ENCODE data around the gene MUSK. TPM values are rescaled to one million over a fixed set of nuclear protein-coding genes. Genes with fewer than 3 reads are reported as not detected.
A peak's percentile ranks its signal among the peaks of the same experiment; 100 is the strongest.

Gene MUSK
- total RNA-seq, 1 experiment from 2014 or later = not detected

DNA sequence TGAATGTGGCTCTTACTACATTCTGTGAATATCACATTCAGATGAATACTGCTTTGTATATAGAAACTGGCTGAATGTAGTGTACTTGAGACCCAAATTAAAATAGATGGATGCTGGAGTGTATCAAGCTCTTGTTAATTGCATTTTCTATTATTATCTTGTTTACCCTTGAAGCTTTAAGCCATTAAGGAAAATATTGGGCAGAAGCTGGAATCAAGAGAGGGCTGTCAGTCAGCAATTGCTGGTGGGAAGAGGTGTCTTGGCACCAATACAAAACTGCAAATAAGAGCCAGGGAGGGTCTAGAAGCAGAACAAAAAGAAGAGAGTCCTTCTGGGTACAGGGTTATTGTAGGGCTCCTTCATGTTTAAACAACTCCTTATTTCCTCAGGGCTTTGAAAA lies 38.8 kb downstream of the MUSK start:
- ATAC-seq = no peak
- no TSS peak for BruUV-seq (replicated peaks)
- H3K4me1 ChIP-seq (ENCODE audit: insufficient read depth, low read length) = no peaks in the 10 kb centered on the region

GRCh38 chr9:110710420-110710819 lies 41.8 kb downstream of the MUSK start:
- Histone ChIP-seq H3K27ac (ENCODE audit: low read length) (no peak overlapping the region), H4K20me1 (ENCODE audit: low read length) (no peaks in the 10 kb centered on the region), H2AFZ (ENCODE audit: low read length) (no peak overlapping the region), H3K27me3 (ENCODE audit: low read length) (no peaks in the 10 kb centered on the region), H3K4me2 (ENCODE audit: low read length) (no peak overlapping the region), H3K36me3 (ENCODE audit: low read depth, low read length) (no peaks in the 10 kb centered on the region), H3F3A (ENCODE audit: low read length, unreplicated experiment) (peaks cover 13% of the 10 kb centered on the region), H3K9me2 (replicated peaks; ENCODE audit: low read length) (no peaks in the 10 kb centered on the region), H3K9ac (ENCODE audit: low read length) (no peak overlapping the region), H3K4me3 (ENCODE audit: low read length) (no peak overlapping the region), H3K79me2 (ENCODE audit: low read length) (no peaks in the 10 kb centered on the region), H3K4me1 (ENCODE audit: insufficient read depth, low read length) (peaks cover 24% of the 10 kb centered on the region), H3K9me3 (ENCODE audit: low read length) (no peaks in the 10 kb centered on the region)
- ATAC-seq (no peak), DNase-seq (no peak)
- intact Hi-C loops (cut with micrococcal nuclease) = loop anchor here (5.0 kb wide), 1 partner anchor 42 kb away; no protein-coding TSS in a partner anchor
- ChIA-PET POLR2A (ENCODE audit: unreplicated experiment) (interaction anchor here (0.7 kb wide), 1 partner anchor 200 kb away, joined by 3 read pairs; no protein-coding TSS in a partner anchor), CTCF (no interaction called here)
- TF ChIP-seq, protein P1, sequence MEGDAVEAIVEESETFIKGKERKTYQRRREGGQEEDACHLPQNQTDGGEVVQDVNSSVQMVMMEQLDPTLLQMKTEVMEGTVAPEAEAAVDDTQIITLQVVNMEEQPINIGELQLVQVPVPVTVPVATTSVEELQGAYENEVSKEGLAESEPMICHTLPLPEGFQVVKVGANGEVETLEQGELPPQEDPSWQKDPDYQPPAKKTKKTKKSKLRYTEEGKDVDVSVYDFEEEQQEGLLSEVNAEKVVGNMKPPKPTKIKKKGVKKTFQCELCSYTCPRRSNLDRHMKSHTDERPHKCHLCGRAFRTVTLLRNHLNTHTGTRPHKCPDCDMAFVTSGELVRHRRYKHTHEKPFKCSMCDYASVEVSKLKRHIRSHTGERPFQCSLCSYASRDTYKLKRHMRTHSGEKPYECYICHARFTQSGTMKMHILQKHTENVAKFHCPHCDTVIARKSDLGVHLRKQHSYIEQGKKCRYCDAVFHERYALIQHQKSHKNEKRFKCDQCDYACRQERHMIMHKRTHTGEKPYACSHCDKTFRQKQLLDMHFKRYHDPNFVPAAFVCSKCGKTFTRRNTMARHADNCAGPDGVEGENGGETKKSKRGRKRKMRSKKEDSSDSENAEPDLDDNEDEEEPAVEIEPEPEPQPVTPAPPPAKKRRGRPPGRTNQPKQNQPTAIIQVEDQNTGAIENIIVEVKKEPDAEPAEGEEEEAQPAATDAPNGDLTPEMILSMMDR (conservative IDR thresholded peaks at IDR 0.05; ENCODE audit: low read depth, low read length) = no peak
- no peak for TF ChIP-seq EZH2phosphoT487 (IDR thresholded peaks at IDR 0.05; ENCODE audit: borderline replicate concordance, low read length)
- no TSS peak for BruUV-seq (replicated peaks)

More for the DNA sequence above, 38.8 kb downstream of the MUSK start:
- Histone ChIP-seq H3K4me2 (ENCODE audit: low read length) (no peak overlapping the region), H3K27me3 (ENCODE audit: low read length) (no peaks in the 10 kb centered on the region), H3F3A (ENCODE audit: low read length, unreplicated experiment) (no peaks in the 10 kb centered on the region), H3K27ac (ENCODE audit: low read length) (no peak overlapping the region), H3K9ac (ENCODE audit: low read length) (no peak overlapping the region), H3K4me3 (ENCODE audit: low read length) (no peak overlapping the region), H3K9me3 (ENCODE audit: low read length) (no peaks in the 10 kb centered on the region), H2AFZ (ENCODE audit: low read length) (no peak overlapping the region), H3K36me3 (ENCODE audit: low read depth, low read length) (no peaks in the 10 kb centered on the region), H4K20me1 (ENCODE audit: low read length) (no peaks in the 10 kb centered on the region), H3K79me2 (ENCODE audit: low read length) (no peaks in the 10 kb centered on the region), H3K9me2 (replicated peaks; ENCODE audit: low read length) (no peaks in the 10 kb centered on the region)
- intact Hi-C loops (cut with micrococcal nuclease) = loop anchor here (5.0 kb wide), 1 partner anchor 35 kb away; no protein-coding TSS in a partner anchor
- DNase-seq = no peak
- CTCF ChIA-PET = no interaction called here
- TF ChIP-seq EZH2 (IDR thresholded peaks at IDR 0.05; ENCODE audit: low read length, unreplicated experiment) (no peak), EZH2phosphoT487 (IDR thresholded peaks at IDR 0.05; ENCODE audit: borderline replicate concordance, low read length) (no peak)
- TF ChIP-seq, protein P1 (conservative IDR thresholded peaks at IDR 0.05; ENCODE audit: low read depth, low read length) = no peak
- POLR2A ChIA-PET (ENCODE audit: unreplicated experiment) = no interaction called here

DNA sequence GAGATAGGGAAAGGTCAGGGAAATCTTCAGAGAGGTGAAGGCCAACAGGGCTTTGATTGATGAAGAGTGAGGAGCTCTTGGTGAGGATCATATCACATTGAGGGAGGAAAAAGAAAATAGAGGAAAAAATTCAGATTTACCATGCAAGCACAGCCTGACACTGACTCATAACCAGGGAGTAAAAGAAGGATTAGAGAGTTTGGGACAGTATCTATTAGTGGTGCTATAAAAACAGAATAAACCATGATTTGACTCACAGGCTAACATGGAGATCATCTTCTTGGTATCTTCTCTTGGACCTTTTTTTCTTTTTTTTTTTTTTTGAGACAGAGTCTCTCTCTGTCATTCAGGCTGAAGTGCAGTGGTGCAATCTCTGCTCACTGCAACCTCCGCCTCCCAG lies 44.4 kb downstream of the MUSK start:
- POLR2A ChIA-PET (ENCODE audit: unreplicated experiment) = no interaction called here
- no peak for ATAC-seq

More for the DNA sequence above, 44.4 kb downstream of the MUSK start:
- no peaks in the 10 kb centered on the region for H3K9me3 ChIP-seq (ENCODE audit: low read length)
- H3K4me1 ChIP-seq (ENCODE audit: insufficient read depth, low read length) = peaks cover 24% of the 10 kb centered on the region
- CTCF ChIA-PET = no interaction called here
- TF ChIP-seq, protein P1 (conservative IDR thresholded peaks at IDR 0.05; ENCODE audit: low read depth, low read length) = no peak
- no peak for TF ChIP-seq EZH2 (IDR thresholded peaks at IDR 0.05; ENCODE audit: low read length, unreplicated experiment)
- TF ChIP-seq EZH2phosphoT487 (IDR thresholded peaks at IDR 0.05; ENCODE audit: borderline replicate concordance, low read length) = no peak
- H3K27me3 ChIP-seq (ENCODE audit: low read length) = no peaks in the 10 kb centered on the region
- peaks cover 13% of the 10 kb centered on the region for H3F3A ChIP-seq (ENCODE audit: low read length, unreplicated experiment)
- no peak overlapping the region for H3K9ac ChIP-seq (ENCODE audit: low read length)
- DNase-seq = peak; percentile 4
- H3K4me3 ChIP-seq (ENCODE audit: low read length) = no peak overlapping the region
- no peak overlapping the region for H3K4me2 ChIP-seq (ENCODE audit: low read length)
- no peaks in the 10 kb centered on the region for H3K36me3 ChIP-seq (ENCODE audit: low read depth, low read length)
- no TSS peak for BruUV-seq (replicated peaks)
- H3K79me2 ChIP-seq (ENCODE audit: low read length) = no peaks in the 10 kb centered on the region
- no peaks in the 10 kb centered on the region for H3K9me2 ChIP-seq (replicated peaks; ENCODE audit: low read length)
- H4K20me1 ChIP-seq (ENCODE audit: low read length) = no peaks in the 10 kb centered on the region
- no peak overlapping the region for H3K27ac ChIP-seq (ENCODE audit: low read length)
- H2AFZ ChIP-seq (ENCODE audit: low read length) = no peak overlapping the region
- intact Hi-C loops (cut with micrococcal nuclease) = loop anchor here (5.0 kb wide), 1 partner anchor 39 kb away; no protein-coding TSS in a partner anchor

Measured in PC-3 (cell line).